Spleen (tissue), 7 donors: Measurements from ENCODE around the gene NYNRIN.

Source experiments
- POLR2A ChIP-seq, 3 donors: fragments of 450-650 bp; IDR thresholded peaks; one replicate each; pipeline ENCODE4 v1.5.1; 2017; ENCODE audit warnings: antibody characterized with exemption in 3 of 3, mild to moderate bottlenecking in 1 of 3
- POLR2AphosphoS5 ChIP-seq, 3 donors: sonication (generic); formaldehyde crosslinking; IDR thresholded peaks; one replicate each; pipeline ENCODE4 v1.5.1; 2017; ENCODE audit warnings: antibody characterized with exemption in 3 of 3
- TF ChIP-seq, protein P1 (sequence below), 11 experiments: fragments of 200-600 bp in 7 of 11; fragments of 450-650 bp in 4 of 11; sonication (generic) in 4 of 11; IDR thresholded peaks in 8 of 11; conservative IDR thresholded peaks in 3 of 11; 1 replicate in 7 of 11; 2 replicates in 4 of 11; pipeline versions ENCODE4 v1.4.0 to v1.8.0; 2016 to 2021; ENCODE audit warnings: antibody characterized with exemption in 11 of 11, inconsistent platforms in 4 of 11, mild to moderate bottlenecking in 1 of 11
- donor health status: DM: no; HTN: no; CAD: no; lungs with moderate emphysema.
- donor health status: DM: no; HTN: no; CAD: no.
- donor health status: DM: no; HTN: no; CAD: no.

DNA sequence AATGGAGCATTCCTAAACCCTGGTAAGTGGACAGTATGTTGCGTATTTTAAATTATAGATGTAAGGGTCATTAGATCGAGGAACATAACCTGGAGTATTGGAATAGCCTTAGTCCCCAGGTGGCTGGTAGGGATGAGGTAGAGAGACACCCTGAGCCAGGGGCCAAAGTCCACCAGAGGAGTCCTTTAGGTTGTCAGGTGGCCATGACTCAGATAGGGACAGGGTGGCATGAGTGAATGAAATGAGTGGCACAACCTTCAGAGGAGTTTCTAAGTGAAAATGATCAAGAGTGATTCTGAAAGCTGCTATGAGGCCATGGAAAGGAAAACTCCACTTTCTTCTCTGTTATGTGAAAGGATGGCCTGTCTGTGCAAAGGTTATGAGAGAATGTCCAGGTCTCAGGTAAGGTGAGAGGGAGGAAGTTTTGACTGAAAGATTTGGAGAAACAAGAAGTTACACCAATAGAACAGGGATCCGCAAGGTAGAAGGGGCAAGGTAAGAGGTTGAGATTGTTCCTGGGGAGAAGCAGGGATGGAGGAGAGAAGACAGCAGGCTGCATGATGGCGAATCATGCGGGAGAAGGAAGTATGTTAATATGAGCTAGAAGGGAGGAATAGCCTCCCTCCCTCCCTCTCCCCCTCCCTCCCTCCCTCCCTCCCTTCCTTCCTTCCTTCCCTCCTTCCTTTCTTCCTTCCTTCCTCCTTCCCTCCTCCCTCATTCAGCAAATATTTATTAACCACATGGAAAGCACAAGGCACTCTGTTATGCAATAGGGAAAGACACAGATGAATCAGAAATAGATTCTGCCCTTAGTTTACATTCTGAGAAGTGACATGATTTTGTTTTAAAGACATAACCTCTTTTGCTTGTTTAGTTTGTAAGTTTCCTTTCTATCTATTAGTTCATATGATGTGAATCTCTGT, 45.0 kb upstream of the NYNRIN start:
- TF ChIP-seq POLR2AphosphoS5 (IDR thresholded peaks at IDR 0.05) (no peak), POLR2A (IDR thresholded peaks at IDR 0.05) (no peak)
- TF ChIP-seq, protein P1, sequence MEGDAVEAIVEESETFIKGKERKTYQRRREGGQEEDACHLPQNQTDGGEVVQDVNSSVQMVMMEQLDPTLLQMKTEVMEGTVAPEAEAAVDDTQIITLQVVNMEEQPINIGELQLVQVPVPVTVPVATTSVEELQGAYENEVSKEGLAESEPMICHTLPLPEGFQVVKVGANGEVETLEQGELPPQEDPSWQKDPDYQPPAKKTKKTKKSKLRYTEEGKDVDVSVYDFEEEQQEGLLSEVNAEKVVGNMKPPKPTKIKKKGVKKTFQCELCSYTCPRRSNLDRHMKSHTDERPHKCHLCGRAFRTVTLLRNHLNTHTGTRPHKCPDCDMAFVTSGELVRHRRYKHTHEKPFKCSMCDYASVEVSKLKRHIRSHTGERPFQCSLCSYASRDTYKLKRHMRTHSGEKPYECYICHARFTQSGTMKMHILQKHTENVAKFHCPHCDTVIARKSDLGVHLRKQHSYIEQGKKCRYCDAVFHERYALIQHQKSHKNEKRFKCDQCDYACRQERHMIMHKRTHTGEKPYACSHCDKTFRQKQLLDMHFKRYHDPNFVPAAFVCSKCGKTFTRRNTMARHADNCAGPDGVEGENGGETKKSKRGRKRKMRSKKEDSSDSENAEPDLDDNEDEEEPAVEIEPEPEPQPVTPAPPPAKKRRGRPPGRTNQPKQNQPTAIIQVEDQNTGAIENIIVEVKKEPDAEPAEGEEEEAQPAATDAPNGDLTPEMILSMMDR (IDR thresholded peaks at IDR 0.05 in 8 of 11, conservative IDR thresholded peaks at IDR 0.05 in 3 of 11): no peak
